ENCODE results near the gene ANKRA2.
A peak's percentile ranks its signal among the peaks of the same experiment; 100 is the strongest.
"Not testable (repeated sequence)": the region's sequence is repeated elsewhere in the genome, so short reads cannot be mapped to it uniquely, and the experiment has no call there.

ANKRA2 gene

DNA sequence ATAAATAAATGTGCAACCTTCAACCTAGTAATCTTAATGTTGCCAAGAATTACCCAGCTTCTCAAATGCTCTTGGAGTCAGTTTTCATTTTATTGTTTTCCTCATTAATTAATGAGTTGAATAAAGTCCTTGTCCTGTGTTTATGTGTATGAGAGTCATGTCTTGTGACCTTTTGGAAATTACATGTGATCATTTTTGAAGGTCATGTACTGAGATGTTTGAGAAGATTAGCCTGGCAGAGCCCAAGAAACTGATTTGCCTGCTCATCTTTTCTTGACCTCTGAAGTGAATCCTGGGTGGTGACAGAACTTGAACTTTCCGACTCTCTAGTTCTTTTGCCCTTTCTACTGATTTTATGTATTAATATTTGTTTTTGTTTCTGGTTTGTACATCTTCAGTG, 15.4 kb downstream of the ANKRA2 start:
- DNase-seq (ENCODE audit: low read depth in 2 of 2), result no peak

DNA sequence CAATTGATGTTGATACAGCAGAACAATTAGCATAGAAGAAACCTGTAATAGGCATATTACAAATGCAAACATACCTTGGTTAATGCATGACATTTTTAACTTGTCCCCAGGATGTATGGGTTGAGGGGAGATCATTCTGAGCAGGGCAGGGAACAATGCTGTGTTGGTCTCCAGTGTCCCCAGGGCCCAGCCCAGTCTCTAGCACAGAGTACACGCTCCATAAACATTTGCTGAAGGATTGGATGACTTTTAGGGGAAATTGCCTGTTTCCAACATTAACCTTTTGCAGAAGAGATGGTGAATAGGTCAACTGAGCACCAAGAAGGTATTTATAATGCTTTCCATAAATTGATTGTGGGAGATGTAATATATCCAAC, 20.0 kb downstream of the ANKRA2 start:
- DNase-seq (ENCODE audit: low read depth in 2 of 2), result no peak

DNA sequence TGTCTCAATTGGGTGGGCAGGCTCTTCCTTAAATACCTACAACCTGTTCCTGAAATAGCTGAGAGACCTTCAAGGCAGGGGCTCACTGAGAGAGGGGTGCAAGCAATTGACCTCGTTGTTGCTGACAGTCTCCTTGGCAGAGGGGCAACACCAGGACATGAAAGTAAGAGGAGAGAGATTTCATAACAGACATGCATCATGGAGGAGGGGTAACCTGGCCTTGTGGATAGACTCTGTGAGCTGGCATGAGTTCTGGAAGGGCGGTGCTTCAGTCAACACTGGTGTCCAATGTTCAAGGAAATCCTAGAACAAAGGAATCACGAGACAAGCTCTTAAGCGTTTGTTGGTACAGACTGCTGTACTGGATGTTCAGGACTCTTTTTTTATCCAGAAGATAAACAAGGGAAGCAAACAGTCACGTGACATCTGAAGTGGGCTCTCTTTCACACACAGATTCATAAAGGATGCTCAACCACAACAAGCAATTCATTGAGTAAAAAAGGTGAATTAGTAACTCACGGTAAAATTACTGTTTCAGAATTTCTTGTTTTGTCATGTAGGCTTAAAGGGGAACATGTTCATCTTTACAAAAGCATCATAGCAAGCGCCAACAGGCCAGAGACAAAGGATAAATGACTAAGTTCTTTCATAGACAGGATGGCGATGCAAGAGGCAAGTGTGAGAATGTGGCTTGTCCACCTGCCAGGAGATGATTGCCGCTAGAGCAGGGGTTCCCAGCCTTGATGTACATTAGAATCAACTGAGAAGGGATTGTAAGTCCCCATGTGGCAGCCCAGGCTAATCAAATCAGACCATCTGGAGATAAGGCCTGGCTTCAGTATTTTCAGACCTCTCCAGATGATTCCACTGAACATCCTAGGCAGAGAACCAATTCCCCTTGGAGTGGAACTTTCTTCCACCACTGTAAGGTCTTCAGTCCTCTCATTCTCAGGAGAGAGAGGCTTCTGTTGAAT, 20.7 kb downstream of the ANKRA2 start:
- DNase-seq (ENCODE audit: low read depth in 2 of 2), result no peak

DNA sequence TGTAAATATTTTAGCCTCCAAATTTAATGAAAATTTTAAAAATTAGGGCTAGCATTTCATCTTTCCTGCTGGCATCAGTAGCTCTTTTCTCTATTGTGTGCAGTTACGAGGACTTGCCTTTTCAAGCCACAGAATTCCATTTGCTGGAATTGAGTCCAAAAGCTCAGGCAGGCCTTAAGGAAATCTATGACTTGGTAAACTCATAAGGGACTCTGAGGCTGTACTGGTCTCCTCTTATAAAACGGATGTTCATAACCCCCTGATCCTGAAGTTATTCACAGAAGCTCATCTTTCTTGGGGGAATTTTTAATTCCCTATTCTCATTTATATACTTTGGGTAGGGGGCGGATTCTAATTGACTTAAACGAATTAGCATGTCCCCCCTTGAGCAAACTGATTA, 23.4 kb downstream of the ANKRA2 start:
- no peak for DNase-seq (ENCODE audit: low read depth in 2 of 2)

DNA sequence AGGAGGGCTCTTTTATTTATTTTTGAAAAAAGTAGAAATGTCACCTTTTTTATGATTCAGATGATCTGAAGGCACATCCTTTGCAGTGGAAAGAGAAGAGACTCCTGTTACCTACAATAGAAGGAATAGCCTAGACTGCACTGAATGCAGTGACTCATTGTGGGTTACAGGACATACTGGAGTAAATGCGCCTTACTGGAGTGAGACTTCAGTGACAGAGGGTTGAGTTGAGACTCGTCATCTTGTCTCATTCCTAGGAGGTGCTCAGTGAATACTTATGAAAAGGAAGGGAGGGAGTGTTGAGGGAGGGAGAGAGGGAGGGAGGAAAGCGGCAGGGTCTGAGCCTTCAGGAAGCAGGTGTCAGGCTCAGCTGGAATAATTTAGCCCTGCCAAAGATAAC, 25.2 kb downstream of the ANKRA2 start:
- no peak for DNase-seq (ENCODE audit: low read depth in 2 of 2)

DNA sequence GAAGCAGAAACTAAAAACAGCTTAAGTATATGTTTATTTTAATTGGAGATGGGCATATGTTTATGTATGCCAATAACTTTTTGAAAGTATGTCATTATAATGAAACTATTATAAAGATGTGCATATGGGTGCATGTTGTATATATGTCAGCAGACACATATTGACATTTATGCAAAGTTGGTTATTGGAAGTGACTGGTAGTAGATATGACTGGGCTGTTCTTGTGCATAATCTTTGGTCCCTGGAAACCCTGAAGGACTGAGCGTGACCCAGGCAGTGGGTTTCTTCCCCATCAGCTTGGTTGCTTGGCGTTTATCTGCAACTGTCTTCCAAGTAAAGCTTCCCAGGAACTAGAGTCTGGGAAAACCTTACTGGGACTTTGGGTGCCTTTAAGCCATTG, 25.7 kb downstream of the ANKRA2 start:
- DNase-seq (ENCODE audit: low read depth in 2 of 2), result no peak

DNA sequence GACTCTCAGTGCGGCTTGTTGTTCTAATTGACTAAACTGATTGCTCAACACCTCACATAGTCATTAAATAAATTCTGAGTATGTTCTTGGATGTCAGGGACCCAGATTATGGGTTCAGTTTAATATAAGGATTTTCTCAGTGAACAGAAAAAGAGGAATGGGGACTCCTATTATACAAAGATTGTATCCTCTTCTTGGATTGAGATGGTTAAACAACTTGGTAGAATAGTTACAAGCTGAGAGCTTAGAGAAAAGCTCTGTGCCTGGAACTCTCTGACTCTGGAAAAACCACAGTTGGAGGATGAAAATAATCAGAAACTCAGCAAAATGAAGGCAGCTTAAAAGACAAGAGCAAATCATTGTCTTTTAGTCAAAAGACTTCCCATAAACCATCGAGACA, 30.5 kb downstream of the ANKRA2 start:
- DNase-seq (ENCODE audit: low read depth in 2 of 2), result no peak

DNA sequence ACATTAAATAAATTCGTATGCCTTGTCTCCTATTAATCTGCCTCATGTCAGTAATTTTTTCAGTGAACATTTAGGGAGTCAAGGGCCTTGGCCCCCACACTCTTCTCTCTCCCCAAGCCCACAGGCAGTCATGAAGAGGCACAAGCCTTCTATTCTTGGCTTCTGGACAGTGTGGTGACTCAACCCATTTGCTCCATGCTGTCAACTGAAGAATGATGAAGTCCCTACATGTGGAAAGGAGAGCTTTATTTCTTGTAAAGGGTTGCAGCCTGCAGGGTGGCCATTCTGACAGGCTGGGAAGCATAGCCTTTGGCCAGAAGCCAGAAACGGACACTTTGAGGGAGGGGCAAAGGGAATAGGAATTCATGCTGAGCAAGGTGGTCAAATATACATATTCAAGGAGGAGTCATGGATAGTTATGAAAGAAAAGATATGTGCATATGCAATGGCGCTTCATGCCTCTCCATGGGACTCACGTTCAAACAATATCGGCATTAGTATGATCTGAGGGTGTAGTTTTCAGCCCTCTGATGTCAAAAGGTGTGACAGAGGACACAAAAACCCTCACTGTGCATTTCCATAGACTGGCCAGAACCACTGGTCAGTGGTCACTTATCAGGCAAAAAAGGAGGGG, 31.3 kb downstream of the ANKRA2 start:
- no peak for DNase-seq (ENCODE audit: low read depth in 2 of 2)

DNA sequence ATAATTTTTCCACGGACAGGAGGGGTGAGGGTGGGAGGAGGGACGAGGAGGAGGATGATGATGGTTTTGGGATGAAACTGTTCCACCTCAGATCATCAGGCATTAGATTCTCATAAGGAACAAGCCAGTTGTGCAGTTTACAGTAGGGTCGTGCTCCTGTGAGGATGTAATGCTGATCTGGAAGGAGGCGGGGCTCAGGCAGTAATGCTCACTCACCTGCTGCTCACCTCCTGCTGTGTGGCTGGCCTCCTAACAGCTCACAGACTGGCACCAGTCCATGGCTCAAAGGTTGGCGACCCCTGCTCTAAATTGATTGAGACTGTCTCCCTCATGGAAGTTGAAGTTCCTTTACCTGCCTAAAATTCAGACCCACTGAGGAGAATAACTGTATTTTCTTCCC, 33.2 kb downstream of the ANKRA2 start:
- no peak for DNase-seq (ENCODE audit: low read depth in 2 of 2)

DNA sequence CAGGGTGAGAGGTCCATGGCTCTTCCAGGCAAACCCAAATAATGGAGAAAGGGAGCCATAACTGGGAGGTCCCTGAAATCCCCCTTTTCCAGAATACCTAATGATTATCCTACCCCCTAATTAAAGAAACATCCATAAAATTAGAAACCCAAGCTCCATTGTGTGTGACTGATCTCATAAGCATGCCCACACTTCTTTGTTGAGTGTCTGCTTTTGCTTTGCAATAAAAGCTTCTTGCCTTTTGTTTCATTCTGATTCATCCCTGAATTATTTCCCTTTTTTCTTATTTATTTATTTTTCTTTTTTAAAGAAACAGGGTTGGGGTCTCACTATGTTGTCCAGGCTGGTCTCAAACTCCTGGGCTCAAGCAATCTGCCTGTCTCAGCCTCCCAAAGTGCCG, 34.1 kb downstream of the ANKRA2 start:
- DNase-seq (ENCODE audit: low read depth in 2 of 2), result no peak

DNA sequence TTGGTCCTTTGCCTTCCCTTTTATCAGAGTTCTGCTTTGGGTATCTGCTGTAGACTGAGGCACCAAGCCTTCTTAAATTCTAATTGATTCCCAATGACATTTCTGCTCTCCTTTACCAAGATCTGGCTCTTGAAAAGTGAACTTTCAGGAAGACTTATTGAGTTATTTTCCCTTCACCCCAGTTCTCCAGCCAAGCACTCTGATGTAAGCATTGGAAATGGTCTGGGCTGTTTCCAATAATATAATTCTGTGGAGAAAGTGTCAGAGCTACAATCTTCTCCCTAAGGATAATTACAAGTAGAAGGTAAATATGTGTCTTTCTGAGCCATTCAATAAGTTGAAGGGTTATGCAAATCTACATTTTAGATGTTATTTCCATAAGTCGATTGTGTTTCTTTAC, 36.4 kb downstream of the ANKRA2 start:
- DNase-seq (ENCODE audit: low read depth in 2 of 2), result no peak

DNA sequence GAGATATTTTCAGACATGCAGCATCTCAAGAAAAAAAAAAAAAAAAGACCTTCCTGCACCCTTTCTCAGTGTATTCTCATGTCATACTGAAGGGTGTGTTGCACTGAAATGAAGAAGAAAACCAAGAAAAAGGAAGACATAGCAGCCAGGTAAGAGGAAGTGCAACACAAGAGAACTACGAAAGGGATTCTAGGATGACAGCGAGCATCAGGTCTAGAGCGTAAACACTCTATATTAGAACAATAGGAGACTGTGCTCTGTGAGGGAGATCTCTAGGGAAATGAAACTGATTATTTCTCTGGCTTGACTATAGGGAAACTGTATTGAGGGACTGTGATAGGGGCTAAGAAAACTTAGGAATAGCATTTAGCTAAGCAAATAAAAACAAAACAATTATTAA, 37.2 kb downstream of the ANKRA2 start:
- no peak for DNase-seq (ENCODE audit: low read depth in 2 of 2)

DNA sequence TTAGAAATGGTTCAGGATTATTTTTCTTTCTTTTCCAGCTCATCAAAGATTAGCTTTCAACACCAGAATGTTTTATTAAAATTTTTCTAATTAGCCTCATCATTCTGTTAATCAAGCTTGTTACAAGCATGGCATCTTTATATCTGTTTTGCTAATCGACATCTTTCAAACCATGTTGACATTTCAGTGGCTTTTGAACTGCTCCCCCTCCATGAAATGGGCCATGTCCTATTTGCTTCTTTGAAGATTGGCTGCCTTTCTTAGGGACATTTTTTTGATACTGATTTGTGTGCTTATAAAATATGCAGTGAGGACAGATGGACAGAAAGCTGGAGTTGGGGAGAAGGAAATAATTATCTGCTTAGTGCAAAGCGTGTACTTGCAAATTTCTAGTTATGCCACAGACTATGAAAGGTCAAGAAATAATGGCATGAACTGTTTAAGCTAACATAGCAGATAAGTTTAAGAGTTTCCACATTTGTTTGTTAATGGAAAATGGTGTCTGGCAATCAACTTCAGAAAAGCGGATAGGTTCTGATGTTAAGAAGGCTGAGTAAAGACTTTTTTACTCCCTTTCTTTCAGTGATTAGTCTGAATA, 39.7 kb downstream of the ANKRA2 start:
- DNase-seq (ENCODE audit: low read depth in 2 of 2), result no peak

DNA sequence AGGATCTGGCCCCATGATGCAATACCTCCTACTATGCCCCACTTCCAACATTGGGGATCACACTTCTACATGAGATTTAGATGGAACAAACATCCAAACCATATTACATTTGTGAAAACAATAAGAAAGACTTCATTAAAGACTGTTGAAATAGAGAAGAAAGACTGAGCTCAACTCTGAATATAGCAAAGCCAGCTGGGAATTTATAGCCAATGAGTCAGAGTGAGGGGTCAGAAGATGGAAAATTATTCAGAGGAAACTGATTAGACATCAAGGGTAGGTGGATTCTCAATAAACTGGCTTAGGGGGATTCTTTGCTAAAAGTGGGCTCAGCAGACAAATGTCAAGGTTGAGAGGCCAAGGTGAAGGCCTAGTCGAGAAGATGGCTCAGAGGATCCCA, 41.6 kb downstream of the ANKRA2 start:
- no peak for DNase-seq (ENCODE audit: low read depth in 2 of 2)

DNA sequence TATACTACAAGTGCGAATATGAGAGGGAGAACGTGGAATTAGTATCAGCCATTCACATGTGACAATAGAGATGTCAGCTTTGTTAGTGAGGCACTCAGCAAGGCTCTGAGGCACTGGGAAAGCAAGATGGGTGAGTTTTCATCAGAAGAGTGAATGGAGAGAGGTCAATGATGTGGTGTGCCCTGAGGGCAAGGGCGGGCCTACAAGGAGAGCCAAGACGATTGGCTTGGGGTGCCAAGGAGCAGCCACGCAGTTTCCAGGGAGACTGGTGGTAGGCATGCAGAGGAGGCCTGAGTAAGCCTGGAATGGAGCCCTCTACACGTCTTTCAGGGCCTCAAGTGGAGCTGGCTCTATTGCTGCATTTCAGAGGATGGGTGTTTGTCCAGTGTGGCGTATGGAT, 42.5 kb downstream of the ANKRA2 start:
- no peak for DNase-seq (ENCODE audit: low read depth in 2 of 2)

DNA sequence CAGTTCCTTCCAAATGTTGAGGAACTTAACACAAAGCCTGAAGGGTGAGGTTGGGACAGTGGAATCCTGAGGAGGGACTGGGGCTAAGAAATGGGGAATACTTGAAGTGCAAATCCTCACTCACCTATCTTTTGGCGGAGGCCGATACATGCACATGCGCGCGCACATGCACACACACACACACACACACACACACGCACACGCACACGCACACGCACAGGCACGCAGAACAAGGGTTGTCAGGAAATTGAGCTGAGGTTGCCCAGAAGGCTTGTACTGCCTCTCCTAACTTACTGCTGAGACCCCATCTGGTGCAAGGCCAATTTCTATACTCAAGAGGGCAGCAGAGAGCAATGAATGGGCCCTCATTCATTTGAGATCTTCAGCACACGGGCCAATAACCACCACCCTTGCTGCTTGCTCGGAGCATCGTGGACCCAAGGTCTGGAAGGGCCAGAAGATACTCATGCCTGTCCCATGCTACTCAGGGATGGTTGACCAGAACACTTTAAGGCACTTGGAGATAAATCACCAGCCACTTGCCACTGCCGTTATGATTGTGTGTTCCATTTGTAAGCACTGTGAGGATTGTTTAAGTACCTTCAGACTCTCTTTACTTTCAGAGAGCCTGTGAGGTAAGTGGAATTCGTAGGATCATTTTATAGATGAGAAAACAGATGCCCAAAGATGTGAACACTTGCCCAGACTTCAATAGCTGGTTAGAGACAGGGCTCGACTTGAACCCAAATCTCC, 45.7 kb downstream of the ANKRA2 start:
- DNase-seq (ENCODE audit: low read depth in 2 of 2), result peak; percentile 19 to 52

DNA sequence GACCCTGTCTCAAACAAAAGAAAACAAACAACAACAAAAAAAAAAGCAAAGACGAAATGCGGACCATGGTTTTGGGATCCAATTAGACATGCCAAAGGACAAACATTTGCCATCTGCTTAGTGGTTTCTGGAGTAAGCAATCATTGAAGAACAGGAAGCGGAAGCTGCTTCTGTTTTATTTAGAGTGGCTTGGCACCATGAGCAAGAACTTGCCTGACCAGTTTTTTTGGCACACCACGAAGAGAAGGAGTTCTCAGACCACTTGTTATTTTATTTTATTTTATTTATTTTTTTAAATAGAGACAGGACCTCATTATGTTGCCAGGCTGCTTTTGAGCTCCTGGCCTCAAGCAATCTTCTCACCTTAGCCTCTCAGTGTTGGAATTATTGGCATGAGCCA, 50.2 kb downstream of the ANKRA2 start:
- no peak for DNase-seq (ENCODE audit: low read depth in 2 of 2)

DNA sequence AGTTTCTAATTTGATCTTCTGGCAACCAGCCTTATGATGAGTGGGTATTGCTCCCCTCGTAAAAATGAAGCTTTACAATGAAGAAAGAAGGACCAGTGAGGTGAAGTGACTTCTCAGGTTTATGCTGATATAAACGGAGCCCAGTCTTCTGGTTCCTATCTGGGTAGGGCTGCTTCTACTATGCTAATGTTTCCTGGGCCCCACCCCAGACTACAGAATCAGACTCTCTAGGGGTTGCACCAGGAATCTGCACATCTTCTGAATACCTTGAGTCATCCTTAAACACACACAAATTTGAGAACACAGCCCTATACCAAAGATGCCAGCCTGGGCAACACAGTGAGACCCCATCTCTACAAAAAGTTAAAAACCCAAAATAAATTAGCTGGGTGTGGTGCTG, 51.0 kb downstream of the ANKRA2 start:
- DNase-seq (ENCODE audit: low read depth in 2 of 2), result no peak

DNA sequence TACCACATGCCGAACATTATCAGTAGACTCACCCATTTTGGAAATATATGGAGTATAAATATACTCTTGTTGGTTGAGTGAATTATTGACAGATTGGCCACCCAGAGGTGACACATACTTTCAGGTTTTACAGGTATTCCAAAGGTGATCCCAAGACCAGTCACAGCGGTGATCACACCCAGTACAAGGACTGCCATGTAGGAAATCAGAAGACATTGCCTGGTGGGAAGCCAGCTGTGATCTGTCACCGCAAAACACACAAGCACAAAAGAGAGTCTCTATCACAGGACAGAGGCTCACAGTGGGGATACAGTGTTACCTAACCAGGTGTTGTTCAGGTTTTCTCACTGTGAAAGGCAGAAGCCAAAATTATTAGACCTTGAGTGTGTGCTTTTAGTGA, 51.4 kb downstream of the ANKRA2 start:
- DNase-seq (ENCODE audit: low read depth in 2 of 2), result no peak

DNA sequence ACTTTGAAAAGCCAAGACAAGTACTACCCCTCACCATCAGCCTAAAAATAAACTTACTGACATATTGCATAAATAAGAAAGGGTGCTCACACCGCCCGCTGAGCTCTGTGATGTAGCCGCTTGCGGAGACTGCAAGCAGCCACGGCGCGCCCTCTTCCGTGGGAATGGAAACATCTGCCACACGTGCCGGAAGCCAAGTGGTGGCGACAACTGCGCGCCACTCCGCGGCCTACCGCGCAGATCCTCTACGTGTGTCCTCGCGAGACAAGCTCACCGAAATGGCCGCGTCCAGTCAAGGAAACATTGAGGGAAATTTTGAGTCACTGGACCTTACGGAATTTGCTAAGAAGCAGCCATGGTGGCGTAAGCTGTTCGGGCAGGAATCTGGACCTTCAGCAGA, 56.9 kb downstream of the ANKRA2 start:
- DNase-seq (ENCODE audit: low read depth in 2 of 2), result not testable (repeated sequence)

DNA sequence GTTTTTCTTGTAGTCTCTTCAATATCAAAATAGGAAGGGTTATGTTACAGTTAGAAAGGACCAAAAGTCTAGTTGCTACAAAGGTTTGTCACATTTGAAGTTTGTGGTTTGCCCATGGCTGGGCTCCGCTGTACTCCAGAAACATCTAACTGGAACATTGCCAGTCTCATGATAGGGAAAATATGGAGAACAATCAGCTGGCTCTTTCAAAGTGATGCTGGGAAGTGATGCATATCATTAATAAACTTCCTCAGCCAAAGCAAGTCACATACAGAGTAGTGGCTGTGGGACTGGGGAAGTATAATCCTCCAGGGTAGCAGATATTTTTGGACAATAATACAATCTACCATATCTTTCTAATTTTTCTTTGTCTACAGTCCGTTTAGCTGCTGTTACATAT, 58.4 kb downstream of the ANKRA2 start:
- DNase-seq (ENCODE audit: low read depth in 2 of 2), result no peak

DNA sequence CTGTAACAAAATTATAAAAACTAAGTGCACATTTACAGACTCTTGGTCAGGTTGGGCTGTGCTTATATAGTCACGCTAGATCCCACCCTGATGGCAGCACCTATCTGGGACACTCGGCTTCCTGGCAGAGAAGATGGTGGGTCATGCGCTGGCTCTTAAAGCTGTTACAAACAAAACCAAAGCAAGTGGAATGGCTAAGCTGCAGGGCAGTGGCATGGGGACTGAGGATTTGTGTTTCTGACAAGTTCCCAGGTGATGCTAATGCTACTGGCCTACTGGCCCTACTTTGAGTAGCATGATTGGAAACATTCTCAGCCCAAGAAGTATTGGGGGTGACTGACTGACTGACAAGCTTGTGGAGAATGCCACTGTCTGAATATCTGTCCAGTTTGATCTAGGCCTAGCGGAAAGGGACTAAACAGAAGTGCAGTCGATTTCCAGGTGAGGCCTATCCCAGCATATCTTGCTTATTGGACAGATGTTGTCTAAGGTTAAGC, 58.9 kb downstream of the ANKRA2 start:
- DNase-seq (ENCODE audit: low read depth in 2 of 2), result no peak
